Ecto neural progenitor cell (in vitro differentiated cells): Measurements from ENCODE around the gene WRAP53.

Source experiments
- DNase-seq: peaks from one replicate; pipeline ENCODE4 v3.0.0-alpha.2; 2018; ENCODE audit warnings: low spot score

WRAP53 gene

DNA sequence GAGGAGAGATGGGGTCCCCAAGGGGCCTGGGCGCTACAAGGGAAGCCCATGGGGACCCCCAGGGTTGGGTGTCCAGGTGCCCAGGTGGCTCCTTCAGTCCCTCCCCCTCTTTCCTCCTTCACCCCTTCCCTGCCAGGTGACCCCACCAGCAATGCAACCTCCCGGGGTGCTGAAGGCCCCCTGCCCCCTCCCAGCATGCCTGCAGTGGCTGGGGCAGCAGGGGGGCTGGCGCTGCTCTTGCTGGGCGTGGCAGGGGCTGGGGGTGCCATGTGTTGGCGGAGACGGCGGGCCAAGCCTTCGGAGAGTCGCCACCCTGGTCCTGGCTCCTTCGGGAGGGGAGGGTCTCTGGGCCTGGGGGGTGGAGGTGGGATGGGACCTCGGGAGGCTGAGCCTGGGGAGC is 20.8 kb downstream of the WRAP53 start:
- DNase-seq = no peak

DNA sequence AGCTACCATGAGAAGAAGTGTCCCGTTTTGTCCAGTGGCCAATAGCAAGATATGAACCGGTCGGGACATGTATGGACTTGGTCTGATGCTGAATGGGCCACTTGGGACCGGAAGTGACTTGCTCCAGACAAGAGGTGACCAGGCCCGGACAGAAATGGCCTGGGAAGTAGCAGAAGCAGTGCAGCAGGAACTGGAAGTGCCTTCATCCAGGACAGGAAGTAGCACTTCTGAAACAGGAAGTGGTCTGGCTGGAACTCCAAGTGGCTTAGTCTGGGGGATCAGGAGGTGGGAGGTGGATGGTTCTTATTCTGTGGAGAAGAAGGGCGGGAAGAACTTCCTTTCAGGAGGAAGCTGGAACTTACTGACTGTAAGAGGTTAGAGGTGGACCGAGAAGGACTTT is 22.0 kb downstream of the WRAP53 start:
- DNase-seq = no peak

DNA sequence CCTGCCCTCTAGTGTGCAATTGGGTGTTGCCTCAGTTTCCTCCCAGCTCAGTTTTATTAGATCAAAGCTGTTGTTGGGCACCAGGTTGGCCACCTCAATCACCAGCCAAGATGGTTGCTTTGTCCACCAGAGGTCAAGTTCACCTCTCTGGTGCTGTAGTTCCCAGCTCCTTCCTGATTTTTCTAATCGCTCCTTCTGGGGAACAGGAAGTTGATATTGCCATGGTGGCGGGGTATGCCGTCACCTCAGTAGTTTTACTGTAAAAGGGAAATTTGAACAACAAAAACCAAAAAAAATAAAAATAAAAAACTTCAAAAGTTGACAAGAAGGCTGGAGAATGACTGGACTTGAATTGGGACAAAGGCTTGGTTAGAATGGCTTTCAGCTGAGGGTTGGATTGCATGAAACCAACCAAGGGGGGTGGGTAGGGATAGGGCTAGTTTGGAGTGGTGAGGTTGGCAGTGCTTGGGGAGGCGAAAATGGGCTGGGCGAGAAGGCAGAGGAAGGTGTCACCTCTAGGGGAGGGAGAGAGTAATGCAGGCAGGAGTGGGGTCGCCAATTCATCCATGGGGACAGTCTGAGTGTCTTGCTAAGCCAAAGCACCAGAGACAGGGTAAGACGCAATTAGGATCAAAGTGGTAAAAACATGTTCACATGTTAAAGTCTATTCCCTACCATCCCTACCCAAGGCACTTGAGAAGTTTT is 22.9 kb downstream of the WRAP53 start:
- no peak for DNase-seq

DNA sequence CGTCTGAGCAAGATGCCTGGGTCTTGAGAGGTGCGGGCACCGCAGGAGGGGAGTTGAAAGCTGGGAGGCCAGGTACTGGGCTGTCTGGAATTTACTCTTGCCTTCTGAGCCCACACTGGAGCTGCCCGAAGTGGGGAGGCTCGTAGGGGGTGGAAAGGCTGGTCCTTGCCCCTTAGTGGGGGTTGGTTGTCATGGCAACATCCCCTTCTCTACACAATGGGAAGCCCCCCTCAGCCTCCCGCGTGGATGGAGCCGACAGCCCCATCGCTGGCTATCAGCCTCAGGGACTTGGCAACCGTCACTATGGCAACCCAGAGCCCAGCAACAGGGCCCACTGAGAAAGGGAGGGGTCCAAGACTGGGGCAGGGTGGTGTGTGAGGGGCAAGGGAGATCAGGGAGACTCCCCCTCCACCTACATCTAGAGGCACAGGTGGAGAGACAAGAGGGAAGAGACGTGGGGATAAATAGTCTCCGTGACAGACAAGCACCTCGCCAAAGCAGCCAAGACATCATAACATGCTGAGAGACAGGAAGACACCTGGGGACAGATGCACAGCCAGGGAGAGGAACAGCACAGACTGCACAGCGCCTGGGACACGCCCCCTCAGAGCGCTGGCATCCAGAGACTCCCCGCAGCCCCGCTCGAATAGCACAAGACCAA is 24.0 kb downstream of the WRAP53 start:
- DNase-seq = peak; percentile 93

DNA sequence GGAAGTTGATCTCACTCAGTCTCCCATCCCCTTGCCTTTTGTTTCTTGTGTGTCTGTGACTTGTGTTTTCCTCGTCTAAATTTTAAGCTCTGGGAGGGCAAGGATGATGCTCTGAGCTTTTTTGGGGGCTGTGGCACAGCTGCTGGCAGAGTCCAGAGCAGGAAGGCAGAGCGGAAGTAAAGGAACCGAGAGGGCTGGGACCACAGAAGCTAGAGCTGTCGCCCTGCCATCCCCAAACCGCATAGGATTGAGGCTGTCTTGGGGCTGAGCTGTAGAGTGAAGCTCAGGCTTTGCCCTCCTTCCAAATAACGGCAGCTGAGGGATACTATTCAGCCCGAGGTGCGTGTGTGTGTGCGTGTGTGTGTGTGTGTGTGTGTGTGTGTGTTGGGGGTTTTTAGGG is 25.5 kb downstream of the WRAP53 start:
- DNase-seq = no peak

DNA sequence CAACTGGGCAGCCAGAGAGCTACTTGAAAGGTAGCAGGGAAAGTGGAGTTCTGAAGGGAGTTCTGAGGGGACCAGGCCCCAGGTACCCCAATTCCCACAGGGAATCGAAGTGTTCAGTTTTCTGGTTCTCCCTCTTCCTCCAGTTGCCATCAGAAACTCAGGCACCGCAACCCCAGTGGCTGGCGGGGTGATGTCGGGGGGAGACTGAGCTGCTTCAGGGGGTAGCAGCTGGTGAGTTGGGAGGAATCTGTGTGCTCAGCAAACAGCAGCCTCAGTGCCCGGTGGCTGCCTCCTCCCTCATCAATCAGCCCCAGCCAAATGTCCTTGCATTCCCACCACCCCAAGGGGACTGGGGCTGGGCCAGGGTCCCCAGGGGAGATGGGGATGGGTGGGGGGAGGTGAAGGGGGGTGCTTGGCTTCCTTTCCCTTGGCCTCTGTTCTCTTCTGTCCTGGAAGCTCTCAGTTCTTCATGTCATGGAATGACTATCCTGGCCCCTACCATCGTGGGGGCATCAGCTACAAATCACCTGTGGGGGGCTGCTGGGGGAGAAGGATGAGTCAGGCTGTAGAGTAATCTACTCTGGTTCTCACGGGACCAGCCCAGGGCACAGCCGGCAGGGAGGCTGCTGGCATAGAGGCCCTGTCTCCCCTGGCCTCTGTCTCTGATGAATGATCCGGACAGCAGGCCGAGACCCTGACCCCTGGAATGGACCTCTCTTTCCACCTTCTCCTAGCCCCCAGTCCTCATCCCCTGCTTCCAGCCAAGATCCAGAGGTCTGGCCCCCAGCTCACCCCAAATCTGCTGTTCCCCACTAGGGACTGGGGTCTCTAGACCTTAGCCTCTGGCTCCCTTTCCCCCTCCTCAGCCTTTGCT is 26.7 kb downstream of the WRAP53 start:
- DNase-seq = no peak

DNA sequence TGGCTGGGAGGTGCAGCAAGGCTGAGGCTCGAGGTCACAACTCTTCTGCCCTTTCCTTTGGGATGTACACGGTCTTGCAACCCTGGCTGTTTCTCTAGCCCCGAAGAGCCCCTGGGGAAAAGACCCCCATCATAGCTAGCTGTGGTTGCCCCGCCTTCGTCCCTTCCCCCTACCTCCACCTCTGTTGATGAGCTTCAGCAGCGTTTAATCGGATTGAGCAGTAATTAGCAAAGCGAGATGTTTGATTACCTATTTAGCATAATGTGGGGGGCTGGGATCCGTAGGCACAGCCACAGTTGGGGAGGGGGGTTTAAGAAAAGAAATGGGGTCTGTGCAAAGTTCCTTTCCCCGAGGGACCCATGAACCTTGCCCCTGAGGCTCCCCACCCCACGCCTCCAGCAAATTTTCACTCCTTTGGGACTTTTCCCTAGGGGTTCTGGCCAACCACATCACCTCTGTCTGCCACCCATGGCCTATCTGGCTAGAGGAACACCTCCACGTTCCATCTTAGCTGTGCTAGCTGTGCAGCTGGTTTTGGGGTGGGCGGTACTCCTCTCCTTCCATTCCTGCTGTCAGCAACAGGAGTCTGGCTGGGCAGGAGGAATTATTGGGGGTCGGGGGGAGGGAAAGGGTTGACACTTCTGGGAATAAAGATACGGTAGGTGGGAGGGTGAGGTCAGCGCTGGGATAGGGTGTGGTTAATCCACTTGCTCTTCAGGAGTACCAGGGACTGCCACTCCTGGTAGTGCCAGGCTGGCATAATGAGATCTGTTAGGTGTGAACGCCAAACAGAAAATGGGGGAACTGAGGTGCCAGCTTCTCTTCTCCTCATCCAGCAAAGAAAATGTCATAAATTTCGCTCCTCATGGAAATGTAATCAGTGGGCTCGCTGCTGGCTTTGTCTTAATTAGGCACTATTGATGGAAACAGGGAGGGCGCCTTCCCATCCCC is 27.9 kb downstream of the WRAP53 start:
- DNase-seq = no peak

DNA sequence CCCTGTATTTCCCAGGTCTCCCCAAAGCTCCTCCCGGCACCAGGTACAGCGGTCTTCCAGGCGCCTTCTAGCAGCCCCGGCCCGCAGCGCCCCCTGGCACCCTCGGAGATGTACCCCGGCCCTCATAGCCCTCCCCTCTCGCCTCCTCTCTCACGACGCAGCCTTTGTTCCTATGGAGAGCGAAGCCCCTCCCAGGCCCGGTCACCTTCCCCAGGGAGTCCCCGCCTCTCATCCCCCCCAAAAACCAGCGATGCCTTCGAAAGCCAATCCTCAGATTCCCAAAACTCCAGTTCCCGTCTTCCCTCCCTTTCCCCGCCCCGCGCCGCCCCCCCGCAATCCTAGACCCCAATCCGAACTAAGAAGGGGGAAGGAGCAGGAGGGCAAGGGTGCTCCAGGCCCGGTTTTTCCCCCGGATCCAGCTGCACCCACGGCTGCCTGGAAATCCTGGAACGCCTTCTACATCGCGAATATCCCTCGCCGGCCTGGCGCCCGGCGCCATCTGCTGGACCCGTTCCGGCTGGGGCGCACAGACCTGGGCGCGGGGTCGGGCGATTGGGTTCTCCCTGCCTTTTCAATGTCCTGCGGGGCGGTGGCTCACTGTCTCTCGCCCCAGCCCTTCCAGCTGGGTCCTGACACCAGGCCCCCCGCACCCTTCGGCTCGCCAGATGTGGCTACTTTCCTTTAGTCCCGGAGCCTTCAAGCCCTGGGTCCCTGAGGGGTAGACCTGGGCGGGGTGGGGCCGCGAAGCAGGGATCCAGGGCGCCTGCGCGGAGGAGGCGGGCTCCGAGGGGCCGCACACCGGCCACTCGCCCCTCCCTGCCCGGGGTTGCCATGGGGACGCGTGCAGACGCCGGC is 28.9 kb downstream of the WRAP53 start, which contains the start of gene DNAH2:
Gene DNAH2, plus strand, starts transcription at position 844 of the 855 bp plus-strand sequence. CDS start 1,991 bp downstream, outside the sequence.
- peak; percentile 99 for DNase-seq

DNA sequence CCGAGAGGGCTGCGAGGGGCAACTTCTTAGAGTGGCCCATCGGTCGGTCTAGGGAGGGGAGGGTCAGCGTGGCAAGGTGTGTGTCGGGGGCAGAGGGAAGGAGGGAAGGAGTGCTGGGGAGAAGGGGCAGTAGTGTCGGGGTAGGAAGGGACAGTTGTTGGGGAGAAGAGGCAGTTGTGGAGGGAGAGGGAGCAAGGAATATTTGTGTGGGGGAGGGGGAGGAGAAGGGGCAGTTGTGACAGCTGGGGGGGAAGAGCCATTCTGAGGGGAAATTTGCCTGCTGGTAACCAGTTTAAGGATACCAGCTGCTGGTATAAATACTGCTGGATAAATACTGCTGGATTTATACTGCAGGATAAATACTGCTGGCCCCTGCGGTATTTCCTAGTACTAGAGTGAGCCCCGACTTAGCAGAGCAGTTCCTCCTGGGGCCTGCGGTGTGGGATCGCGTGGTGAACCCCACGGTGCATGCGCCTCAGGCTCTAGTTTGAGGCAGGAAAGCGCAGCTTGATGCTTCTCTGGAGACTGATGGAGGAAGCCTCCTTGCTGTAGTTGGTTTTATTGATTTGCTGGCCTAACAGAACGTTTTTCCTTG is 29.6 kb downstream of the WRAP53 start:
- DNase-seq = no peak

DNA sequence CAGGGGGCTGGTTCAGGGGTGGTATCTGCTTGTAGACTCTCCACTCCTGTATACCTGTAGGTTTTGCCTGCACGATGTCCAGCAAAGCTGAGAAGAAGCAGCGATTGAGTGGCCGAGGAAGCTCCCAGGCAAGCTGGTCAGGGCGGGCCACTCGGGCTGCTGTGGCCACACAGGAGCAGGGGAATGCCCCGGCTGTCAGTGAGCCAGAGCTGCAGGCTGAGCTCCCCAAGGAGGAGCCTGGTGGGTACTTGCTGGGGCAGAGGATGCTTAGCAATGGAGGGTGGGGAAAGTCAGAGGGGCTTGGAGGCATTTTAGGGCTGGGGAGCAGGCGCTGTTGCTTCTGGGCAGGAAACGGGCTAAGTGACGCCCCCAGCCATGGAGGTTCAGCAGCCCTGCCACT is 31.4 kb downstream of the WRAP53 start:
- no peak for DNase-seq

DNA sequence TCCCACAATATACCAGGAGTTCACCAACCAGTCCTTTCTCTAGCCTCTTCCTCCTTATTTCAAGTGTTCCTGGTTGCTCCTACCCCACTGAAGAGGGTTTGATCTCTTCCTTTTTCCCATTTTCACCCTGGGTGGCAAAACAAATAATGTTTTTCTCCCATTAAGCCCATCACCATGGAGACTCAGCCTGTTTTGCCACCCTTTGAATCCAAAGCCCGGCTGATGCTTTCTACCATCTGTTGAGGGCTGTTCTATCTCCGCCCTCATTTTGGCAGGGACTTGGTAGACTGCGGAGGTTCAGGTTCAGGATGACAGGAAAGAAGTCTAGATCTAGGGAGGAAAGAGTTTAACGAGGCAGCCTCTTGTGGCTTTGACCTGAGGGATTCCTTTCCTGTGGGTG is 31.8 kb downstream of the WRAP53 start:
- DNase-seq = no peak

DNA sequence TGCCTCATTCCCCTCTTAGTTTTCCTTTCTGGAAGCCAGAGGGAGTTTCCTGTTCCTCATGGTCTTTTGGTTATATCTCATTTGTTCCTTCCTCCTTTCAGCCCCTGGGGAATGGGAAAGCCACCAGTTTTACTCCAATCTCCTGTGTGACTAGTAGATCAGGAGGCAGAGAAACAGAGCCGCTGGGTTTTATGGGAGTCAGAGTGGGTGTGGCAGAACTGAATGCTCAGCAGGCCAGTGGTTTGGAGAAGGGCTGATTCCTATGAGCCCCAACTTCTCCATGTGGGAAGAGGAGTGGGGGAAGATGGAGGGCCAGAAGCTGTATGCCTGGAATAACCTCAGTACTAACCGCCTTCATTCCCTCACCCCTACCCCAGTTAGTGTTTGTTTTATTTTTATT is 33.3 kb downstream of the WRAP53 start:
- no peak for DNase-seq

DNA sequence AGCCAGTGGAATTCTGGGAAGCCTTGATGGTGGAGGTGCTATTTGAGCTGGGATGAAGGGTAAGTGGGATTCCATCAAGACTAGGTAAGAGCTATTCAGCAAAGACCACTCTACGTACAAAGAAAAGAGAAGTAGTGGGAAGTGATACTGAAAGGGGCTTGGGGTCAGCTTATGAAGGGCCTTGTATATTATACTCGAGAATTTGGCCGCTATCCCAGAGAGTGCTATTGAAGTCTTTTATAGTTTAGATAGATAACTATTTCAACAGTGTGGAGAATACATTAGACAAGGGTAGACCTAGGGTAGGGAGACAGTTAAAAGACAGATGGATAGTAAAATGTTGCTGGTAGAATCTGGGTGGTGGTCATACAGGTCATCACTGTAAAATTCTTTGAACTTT is 39.6 kb downstream of the WRAP53 start:
- no peak for DNase-seq

DNA sequence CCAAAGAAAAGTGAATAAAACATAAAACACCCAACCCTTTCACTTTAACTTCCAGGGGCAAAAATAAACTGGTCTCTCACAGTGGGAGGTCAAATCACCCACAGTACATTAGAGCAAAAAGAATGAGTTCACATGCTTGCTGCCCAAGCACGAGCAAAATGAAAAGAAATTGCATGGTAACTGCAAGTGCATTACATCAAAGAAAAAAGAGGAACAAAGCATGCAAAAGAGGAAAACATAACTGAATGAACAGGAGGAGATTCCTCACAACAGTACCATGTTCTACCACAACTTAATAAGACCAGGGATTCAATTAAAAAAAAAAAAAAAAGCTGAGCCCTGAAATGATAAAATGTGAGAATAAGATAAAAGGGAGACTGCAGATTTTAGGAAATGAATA is 41.5 kb downstream of the WRAP53 start:
- no peak for DNase-seq

DNA sequence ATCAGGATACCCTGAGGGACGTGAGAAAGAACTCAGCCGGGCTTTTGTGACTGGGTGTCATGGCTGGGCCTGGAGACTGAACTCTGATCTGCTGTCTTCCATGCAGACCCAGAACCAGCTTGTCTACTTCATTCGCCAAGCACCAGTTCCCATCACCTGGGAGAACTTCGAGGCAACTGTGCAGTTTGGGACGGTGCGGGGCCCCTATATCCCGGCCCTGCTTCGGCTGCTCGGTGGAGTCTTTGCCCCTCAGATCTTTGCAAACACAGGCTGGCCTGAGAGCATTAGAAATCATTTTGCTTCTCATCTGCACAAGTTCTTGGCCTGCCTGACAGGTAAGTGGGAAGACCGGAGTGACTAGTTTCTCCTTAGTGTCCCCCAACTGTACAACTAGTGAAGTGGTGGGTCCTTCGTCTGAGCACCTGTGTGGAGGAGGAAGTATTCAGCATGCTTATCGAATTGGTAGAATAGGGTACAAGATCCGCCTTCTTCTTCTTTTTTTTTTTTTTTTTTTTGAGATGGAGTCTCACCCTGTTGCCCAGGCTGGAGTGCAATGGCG is 44.8 kb downstream of the WRAP53 start:
- no peak for DNase-seq

DNA sequence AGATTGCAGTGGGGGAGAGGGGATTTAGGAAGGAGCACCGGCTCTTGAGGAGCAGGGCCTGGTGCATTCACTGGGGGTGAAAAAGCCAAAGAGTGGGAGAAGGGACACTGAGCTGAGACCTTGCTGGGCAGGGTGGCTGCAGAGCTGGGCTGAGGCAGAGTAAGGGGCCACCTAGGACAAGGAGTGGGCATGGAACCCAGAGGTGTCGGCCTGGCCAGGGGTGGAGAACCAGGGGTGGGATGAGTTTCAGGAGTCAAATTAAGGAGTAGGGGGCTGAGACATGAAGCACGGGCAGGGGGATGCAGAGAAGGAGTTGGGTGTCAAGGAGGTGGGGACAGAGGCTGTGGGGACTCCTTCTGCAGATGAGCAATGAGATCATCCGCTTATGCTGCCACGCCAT is 49.3 kb downstream of the WRAP53 start:
- DNase-seq = no peak

DNA sequence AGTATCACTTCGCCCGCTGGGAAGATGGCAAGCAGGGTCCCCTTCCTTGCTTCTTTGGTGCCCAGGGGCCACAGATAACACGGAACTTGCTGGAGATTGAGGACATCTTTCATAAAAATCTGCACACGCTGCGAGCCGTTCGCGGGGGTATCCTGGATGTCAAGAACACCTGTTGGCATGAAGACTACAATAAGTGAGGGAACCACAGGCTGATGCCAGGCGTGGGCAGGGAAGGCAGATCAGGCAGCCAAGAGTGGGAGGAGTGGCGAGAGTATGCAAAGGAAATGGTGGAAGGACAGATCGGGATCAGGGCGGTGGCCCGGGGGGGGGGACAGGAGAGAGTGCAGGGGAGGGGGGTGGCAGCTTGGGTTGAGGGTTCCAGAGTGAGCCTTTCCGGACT is 51.5 kb downstream of the WRAP53 start:
- DNase-seq = no peak

DNA sequence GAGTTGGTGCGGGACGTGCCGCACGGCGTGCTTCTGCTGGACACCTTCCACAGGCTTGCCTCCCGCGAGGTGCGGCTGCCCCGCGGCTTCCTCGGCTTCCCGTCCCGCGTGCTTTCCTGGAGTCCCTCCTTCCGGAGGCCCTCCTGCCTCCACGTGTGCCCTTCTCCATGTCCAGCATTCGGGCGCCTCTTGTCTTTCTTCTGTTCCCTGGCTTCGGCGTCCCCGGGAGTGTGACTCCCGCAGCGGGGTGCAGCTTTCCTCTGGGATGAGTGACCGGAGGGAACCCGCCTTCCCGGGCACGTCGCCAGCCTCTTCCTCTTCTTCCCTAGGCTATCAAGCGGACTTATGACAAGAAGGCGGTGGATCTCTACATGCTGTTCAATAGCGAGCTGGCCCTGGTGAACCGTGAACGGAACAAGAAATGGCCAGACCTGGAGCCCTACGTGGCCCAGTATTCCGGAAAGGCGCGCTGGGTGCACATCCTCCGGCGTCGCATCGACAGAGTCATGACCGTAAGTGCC is 52.3 kb downstream of the WRAP53 start:
- no peak for DNase-seq

DNA sequence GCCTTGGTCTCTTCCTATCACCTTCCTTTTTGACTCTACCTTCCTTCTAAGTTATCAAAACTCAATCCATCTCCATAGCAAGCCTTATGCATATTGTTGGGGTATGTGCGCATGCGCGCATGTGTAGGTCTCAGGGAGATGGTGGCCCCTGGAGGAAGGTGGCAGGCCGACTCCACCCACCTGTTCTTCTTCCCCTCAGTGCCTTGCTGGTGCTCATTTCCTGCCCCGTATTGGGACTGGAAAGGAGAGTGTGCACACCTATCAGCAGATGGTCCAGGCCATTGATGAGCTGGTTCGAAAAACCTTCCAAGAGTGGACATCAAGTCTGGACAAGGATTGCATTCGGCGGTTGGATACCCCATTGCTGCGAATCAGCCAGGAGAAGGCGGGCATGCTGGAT is 54.5 kb downstream of the WRAP53 start:
- DNase-seq = no peak

DNA sequence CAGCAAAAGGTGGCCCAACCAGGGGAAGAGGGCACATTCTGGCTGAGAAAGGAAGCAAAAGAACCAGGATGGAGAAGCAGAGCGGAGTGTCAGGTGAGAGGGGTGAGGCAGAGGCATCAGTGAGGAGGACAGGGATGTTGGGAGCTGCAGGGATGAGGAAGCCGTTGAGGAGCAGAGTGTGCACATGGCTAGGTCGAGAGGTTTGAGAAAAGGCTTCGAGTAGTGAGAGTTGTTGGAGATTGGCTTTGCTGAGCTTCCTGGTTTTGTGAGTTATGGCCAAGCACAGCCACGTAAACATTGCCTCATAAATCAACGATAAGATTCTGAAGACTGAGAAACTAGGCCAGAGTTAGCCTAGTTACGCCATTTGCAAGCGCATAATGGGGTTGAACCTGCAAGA is 56.1 kb downstream of the WRAP53 start:
- no peak for DNase-seq
